GM21526 (cell line): ENCODE results near the gene SRGAP1.
"Not testable (repeated sequence)": the region's sequence is repeated elsewhere in the genome, so short reads cannot be mapped to it uniquely, and the experiment has no call there.

Experiments
- ATAC-seq: cut with Tn5 transposase; IDR thresholded peaks from one replicate; pipeline ENCODE4 v1.9.1; 2021; ENCODE audit warnings: moderate library complexity; ENCODE audit not compliant: unreplicated experiment, low FRiP score

Gene SRGAP1

DNA sequence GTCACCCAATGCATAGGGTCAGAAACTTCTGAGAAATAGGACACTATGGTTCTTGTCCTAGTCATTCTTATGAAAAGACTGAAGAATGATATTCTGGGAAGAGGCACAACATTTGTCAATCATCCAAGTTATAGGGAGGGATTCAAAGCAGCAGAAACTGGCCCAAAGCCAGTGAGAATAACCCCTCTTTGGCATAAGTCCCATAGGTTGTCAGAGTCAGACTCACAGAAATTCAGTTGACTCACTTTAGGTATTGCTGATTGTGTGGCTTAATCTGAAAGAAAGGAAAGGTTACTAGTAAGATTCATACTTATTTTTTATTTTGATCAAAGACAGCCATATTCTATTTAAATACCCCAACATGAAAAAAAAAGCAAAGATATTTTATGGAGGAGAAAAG is 151.0 kb downstream of the SRGAP1 start:
- no peak for ATAC-seq

DNA sequence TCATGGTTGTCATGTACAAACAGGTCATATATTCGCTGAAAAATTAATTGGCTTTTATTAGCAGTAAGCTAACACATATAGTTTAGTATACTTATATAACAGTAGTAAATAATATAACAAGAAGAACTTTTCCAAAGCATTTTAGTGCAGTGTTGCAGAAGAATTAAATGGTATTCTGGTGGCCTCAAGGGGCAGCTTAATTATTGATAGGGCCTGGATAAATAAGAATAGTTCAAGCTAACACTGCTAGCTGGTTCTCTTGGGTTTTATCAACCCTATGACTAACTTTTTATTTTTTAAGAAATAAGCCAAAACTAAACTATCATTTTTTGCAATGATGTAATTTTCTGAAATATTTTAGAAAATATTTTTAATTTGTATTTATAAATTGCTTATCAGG is 152.1 kb downstream of the SRGAP1 start:
- no peak for ATAC-seq

DNA sequence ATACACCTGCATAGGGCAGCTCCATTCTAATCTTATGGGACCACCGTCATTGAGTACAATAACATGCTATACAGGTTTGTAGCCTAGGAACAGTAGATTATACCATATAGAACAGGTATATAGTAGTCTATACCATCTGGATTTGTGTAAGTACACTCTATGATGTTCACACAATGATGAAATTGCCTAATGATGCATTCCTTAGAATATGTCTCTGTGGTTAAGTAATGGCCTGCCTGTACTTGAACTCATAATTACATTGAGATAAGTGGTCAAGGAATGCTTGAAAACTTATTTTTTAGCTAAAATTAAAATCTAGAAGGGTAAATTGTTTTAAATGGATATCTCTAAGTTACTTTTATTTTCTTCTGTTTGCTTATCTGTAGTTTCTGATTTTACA is 152.7 kb downstream of the SRGAP1 start:
- no peak for ATAC-seq

DNA sequence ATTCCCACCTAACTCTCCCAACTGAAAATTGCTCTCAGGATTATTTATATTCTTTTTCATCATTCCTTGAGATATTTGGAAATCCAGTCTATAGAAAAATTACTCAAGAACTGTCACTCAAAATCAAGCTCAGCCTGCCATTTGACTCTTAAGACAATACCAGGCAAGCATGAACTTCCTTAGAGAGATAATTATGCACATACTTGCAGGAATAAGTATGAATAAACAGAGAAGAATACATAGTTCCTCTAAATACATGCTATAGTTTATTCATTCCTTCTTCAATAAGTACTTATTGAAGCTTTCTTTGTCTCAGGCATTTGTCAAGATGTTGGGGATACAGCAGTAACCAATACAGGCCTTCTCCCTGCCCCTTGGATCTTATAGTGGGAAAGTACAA is 154.1 kb downstream of the SRGAP1 start:
- no peak for ATAC-seq

DNA sequence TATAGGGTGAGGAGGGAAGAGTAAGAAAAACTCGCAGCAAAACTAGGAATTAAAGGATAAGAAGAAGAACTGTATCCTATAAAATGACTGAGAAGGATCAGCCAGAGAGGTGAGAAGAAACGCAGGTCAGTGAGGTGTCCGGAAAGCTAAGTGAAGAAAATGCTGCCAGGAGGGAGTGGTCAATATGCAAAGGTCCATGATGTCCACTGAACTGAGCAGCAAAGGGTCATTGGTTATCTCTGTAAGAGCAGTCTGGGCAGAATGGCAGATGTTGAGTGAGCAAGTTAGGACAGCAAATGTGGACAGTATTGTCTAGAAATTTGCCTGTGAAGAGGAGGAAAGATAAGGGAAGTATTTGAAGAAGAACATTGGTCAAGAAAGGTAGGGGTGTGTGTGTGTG is 155.4 kb downstream of the SRGAP1 start:
- no peak for ATAC-seq

DNA sequence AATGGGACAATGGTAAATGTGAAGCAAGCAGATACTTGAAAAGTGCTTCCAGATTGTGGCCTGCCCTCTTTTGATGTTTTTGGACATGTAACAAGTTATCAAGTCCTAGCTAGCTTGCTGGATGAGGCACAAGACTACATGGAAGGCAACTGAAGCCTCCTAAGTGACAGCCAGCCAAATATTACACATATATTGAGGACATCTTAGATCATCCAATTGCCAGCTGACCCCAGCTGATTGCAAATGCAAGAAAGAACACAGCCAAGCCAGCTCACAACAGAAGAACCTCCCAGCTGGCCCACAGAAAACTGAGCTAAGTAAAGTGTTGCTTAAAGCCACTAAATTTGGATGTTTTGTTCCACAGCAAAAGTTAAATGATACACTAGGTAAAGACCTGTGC is 156.9 kb downstream of the SRGAP1 start:
- no peak for ATAC-seq

DNA sequence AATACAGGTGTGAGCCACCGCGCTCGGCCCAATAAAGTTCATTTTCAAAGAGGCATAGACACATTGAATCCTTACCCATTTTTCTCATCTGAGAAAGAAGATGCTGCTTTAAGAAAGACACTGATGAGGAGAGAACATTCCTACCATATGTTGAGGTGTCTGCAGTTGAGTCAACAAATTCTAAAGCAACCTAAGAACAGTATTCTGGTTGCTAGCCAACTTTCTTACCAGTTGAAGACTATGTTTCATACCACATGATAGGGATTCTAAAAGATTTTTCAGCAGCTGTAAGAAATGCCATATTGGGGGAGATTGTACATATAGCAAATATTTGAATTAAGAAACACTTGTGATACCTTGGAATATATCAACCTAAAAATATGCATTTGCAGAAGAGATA is 160.1 kb downstream of the SRGAP1 start:
- ATAC-seq = no peak

DNA sequence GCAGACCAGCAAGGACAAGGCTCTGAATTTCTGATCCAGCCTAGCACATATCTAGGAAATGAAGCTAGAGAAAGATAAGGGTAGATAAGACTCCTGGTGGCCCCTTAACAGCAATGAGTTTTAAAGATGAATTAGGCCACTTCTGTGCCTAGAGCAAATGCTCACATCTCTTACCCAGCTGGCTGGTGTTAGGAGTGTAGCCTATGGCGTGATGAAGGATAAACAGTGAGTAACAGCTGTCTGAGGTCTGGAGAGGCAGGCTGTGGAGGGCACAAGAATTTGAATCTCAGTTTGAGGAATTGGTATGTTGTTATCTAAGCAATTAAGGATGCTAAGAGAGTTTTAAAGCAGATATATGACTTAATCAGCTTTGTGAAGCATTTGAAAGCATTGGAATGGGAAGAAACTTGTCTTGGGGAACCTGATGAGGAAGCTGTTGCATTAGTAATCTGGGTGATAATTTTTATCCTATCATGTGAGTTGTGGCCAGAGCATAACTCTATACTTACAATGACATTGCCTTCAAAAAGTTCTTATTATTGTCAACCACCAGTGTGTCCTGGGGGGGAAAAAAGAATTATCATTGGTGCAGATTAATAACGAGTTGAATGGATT is 161.8 kb downstream of the SRGAP1 start:
- ATAC-seq = no peak

DNA sequence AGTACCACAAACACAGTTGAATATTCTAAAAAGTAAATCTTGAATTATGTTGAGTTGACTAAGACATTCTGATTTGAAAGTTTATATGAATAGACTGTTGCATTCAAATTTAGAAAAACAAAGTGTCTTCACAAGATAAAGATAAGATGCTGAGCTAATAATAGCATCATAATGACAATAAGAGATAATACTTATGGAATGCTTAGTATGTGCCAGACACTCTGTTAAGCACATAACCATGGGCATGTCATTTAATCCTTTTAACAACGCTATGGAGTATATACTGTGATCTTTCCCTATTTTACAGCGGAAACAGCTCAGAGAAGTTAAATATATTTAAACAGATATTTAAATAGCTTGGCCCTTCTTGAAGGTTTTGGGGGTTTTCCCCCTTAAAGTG is 163.4 kb downstream of the SRGAP1 start:
- no peak for ATAC-seq

DNA sequence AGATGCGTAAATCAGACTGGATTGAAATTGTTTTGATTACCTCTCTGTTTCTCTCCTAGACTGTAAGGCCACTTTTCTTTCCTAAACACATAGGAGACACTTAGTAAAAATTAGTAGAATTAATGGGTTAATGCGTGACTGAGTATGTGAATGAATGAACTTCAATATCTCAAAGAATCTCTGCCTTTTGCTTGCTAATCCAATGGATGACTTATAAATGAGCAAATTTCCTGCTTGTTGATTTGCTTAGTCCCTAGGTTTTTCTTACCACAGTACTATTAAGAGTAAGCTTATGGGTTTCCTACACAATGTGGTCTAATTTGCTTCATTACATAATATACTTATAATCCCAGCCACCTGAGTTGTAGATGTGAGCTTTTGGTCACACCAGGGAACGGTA is 164.1 kb downstream of the SRGAP1 start:
- no peak for ATAC-seq

DNA sequence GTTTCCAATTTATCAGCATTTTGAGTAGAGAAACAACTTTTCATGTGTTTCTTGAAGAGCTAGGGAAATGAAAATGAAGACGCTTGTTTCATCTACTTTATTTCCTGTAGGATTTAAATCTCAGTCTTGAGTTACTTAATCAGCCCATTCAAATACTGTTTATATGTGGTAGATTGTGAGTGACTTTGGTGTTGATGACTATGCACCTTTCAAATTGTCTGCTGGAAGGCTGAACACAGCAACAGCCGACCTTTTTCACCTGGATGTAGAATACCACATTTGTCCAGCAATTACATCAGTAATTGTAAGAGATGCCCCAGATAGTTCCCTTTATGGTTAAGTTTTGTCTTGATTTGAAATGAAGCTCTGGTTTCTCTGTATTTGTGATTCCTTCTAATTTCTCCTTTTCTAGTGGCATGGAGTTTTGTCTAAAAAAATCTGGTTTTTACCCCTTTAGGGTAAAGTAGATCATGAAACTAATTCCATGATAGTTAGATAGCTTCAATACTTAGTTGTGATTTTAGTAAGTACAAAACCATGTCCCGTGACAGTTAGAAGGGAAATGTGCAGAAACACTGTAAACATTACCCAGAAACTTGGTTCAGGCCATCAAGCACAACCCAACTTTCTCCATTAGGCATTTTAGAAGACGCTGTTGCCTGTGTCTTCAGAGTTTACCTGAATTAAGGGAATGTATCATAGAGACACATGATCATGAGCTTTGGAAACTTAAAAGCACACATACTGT is 165.0 kb downstream of the SRGAP1 start:
- ATAC-seq = no peak

DNA sequence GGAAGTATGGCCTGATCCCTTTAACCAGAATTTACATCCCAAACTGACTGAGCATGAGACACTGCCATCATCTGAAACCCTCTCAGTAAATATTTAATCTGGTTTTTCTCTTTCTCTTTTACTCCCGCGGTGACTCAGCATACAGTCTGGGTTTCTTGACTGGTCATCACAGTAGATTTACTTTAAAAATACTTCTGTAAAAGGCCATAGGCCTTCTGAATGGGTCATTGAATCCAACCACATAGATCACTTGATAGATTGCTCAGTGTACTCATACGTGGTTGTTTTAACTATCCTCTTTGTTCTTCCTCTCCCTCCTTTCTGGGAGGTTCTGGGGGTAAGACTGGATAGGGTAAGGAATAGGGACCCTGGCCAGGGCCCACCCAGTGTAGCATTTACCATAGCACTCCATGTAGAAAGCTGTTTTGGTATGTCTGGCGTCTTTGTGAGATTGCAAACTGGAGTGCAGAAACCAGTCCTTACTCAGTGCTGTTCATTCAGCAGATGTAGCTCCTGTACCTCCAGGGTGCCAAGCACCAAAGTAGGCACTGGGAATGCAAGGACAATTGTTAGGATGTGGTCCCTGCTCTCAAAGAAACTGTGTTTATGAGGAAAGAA is 165.7 kb downstream of the SRGAP1 start:
- ATAC-seq = no peak

DNA sequence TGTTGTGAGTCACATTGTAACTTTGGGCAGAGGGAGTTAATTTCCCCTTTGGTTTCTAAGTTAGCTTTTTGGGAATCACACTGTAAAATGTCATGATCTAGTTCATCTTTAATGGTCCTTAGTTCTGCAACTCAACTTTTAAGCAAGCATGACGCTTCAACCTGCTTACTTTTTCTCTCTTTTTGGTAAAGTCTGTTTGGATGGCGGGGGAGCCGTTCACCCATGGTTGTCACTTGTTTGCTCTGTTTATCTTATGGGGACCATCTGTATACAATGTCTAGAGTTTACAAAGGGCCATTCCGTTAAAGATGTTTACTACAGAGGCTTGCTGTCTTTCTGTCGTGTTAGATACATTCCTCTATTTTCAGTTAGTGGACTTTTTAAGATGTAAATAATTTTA is 172.0 kb downstream of the SRGAP1 start:
- no peak for ATAC-seq

DNA sequence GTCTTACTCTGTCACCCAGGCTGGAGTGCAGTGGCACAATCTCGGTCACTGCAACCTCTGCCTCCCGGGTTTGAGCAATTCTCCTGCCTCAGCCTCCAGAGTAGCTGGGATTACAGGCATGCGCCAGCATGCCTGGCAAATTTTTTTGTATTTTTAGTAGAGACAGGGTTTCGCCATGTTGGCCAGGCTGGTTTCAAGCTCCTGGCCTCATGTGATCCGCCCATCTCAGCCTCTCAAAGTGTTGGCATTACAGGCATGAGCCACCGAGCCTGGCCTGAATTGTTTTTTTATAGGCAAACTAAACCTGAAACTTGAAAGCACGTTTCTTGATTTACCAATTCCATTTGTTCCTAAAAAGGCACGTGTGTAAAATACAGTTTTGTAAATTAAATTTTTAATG is 173.6 kb downstream of the SRGAP1 start:
- ATAC-seq = not testable (repeated sequence)

DNA sequence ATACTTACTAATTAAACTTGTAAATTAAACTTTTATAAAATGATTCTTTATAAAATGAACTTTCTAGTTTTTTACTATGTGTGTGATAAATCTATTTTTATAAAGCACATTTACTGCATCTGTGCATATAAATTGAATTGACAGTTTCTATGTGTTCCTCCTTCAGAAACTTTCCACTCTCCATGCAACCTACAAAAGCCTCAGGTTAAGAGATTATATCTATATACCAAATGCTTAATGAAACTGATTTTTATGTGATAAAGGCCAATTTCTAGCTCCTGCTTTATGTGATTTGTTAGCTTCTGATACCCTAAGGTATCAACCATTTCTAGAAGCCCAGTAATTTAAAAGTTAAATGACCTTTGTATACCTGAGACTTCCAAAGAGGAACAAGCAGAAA is 174.0 kb downstream of the SRGAP1 start:
- no peak for ATAC-seq

DNA sequence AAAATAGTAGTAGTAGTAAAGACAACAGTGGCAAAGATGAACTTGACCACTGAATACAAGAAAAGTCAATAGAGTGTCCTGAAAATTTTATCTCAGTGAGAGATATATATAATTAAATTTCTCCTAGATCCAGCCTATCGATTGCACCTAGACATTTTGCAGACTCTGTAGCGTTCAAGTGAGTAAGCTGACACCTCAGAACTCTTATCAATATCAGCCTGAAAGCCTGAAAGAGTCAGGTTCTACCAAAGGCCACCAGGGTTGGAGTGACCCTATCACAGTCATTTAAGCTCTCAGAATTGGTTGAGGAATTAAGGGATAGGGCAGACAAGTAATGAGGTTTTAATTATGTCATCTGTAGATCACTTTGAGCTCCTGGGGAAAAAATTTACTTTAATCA is 174.6 kb downstream of the SRGAP1 start:
- ATAC-seq = no peak

DNA sequence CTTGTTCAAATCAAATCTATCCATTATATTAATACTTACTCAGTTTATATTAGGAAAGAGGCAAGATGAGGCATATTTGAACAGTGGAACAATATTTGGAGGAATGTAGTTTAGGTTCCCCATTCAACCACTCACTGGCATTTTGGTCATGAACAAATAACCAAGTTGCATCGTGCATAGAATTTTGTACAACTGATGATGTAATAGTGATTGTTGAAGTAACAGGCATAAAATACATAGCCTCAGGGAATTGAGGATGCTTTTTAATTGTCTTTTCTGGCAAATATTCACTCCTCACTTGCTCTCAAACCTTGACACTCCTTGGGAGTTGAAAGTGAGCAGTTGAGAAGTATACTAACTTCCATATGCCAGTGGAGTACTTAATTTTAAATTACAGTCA is 175.2 kb downstream of the SRGAP1 start:
- ATAC-seq = no peak

DNA sequence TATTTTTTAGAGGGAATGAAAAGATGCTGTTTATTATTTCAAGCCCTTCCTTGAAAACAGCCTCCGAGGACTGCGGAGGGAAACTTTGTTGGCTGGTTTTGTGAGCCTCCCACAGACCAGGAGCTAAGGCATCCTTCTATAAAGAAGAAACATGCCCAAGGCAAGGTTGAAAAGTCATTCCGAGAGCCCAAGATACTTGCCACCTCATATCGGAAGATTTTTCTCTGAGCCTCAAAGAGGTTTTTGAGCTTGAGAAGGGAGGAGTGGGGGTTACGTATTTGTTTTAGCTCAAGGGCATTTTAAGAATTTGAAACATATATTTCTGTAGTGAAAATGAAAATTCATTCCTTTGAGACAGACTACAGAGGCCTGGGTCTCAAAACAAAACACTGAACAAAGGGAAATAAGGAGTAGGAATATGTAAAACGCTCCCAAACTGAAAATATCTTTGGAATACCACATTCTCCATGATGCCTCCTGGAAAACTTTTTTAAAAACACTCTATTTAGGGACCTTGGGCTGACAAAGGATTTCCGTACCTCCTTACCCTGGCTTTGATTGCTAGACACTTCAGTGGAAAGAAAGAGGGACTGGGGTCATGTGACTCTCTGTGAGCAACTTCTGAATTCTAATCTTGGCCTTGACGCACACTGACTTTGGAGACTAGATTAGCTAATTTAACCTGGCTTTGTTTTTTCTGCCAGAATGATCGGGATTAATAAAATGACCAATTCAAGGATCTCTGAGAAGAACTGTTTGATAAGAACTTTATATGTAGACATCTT is 180.9 kb downstream of the SRGAP1 start:
- ATAC-seq = no peak

DNA sequence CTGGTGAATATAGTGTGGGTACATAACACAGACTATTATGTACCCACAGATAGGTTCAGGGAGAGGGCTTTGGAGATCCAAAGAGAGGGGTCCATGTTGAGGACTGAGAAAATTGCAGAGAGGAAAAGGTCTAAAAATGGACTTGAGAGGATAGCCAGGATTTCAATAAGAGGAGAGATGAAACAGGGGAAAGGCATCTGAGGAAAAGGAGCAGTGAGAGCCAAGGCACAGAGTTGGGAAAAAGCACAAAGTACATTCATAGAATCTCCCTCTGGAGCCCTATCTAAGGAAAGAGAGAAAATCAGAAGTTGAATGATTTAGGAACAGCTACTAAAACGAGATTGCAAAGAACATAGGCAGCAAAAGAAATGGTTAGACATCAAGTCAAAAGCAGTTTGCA is 182.8 kb downstream of the SRGAP1 start:
- no peak for ATAC-seq

DNA sequence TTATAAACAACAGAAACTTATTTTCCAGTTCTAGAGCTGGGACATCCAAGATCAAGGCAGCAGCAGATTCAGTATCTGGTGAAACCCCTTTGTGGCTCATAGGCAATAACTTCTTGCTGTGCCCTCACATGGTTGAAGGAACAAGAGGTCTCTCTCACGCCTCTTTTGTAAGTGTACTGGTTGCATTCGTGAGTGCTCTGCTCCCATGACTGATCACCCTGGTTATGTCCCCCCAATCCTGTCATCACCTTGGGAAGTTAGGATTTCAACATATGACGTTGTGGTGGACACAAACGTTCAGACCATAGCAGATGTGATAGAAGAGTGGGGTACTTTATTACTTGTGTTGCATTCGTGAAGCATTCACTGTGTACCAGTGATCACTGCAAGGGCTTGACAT is 184.0 kb downstream of the SRGAP1 start:
- no peak for ATAC-seq
